HEK293T (cell line): ENCODE results near the gene PCNX1.

Experiments used
- CTBP1 ChIP-seq: fragments of 450-650 bp; IDR thresholded peaks from 2 replicates; pipeline ENCODE4 v1.6.1; 2016; ENCODE audit warnings: borderline replicate concordance
- FOXK2 ChIP-seq: fragments of 450-650 bp; IDR thresholded peaks from 2 replicates; pipeline ENCODE4 v1.6.1; 2016; ENCODE audit warnings: mild to moderate bottlenecking

DNA sequence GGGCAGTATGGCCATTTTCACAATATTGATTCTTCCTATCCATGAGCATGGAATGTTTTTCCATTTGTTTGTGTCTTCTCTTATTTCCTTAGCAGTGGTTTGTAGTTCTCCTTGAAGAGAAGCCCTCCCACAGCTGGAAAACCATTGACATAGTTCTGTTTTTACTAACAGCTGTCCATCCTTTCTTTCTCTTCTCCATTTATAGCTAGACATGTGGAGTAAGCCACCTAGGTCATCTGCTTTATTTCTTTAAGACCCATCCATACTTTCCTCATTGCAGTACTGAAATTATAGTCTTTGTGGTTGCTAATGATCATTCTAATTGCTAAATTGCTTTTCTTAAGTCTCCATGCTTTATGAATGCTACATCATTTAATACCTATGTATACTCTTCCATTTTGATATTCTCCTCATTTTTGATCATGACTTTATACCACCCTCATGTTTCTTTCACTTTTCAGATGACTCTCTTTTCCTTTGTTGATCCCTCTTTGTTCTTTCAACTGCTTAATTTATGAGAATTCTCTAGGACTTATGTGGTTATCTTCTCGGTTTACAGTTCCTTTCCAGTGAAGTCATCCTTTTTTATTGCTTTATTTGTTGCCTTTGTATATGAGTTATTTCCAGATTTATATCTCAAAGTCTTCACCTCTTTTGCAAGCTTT, 114.2 kb downstream of the PCNX1 start:
- TF ChIP-seq FOXK2 (no peak), CTBP1 (no peak)
